Measurements from ENCODE around the gene DIPK2B. TPM values are rescaled to one million over a fixed set of nuclear protein-coding genes. Genes with fewer than 3 reads are reported as not detected.

Gene DIPK2B
- total and polyA plus RNA-seq, 2 donors (not counting 1 experiment from before 2014, with no cell fraction given), result not detected

DNA sequence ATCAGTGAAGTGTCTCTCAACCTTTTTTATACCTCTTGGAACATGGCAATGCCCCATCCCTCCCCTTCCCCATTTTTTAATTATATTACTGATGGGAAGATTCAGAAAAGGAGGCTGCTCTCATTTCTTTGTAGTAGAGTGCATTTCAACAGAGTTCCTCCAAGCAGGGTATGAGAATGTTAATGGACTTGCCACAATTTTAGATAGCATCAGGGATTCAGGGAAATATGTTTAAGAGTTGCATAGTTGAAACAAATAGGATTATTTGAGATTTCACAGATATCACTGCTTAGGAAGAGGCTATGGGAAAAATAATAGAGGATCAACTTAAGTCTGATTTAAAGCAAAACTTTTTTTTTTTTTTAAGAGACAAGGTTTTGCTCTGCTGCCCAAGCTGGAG, 46.2 kb downstream of the DIPK2B start:
- Histone ChIP-seq H3K9me3 (ENCODE audit: control extremely low read depth in 1 of 3, control insufficient read depth in 2 of 3, insufficient read depth in 1 of 3, low read length in 2 of 3) (peaks cover 0 to 3% (median 0%) of the 10 kb centered on the region in 3 donors), H3K27me3 (replicated peaks in 1 of 4; ENCODE audit: control extremely low read depth in 1 of 4, control insufficient read depth in 3 of 4, insufficient read depth in 4 of 4, low read length in 3 of 4) (no peaks in the 10 kb centered on the region), H3K4me2 (replicated peaks; ENCODE audit: low read depth, low read length, poor library complexity, severe bottlenecking) (no peak overlapping the region), H3K4me1 (ENCODE audit: control insufficient read depth in 2 of 2, insufficient read depth in 2 of 2, low read length in 2 of 2) (no peaks in the 10 kb centered on the region), H4K20me1 (ENCODE audit: control insufficient read depth, insufficient read depth, low read length, poor library complexity, severe bottlenecking) (no peaks in the 10 kb centered on the region), H3K4me3 (ENCODE audit: control extremely low read depth in 1 of 5, extremely low read depth in 1 of 5, insufficient read depth in 1 of 5, low read depth in 2 of 5, low read length in 4 of 5) (no peak overlapping the region), H3K79me2 (ENCODE audit: control insufficient read depth, insufficient read depth, low read length) (no peaks in the 10 kb centered on the region), H3K36me3 (replicated peaks in 1 of 2; ENCODE audit: control extremely low read depth in 1 of 2, control insufficient read depth in 1 of 2, extremely low read depth in 1 of 2, insufficient read depth in 2 of 2, low read length in 1 of 2) (no peaks in the 10 kb centered on the region), H2AFZ (ENCODE audit: insufficient read depth, low read depth, low read length, poor library complexity, severe bottlenecking) (no peak overlapping the region), H3K9ac (ENCODE audit: low read length) (no peak overlapping the region), H3K27ac (ENCODE audit: low read length in 2 of 2) (no peak overlapping the region)
- H3K27ac Mint-ChIP-seq, result no peak overlapping the region
- TF ChIP-seq, protein P1, sequence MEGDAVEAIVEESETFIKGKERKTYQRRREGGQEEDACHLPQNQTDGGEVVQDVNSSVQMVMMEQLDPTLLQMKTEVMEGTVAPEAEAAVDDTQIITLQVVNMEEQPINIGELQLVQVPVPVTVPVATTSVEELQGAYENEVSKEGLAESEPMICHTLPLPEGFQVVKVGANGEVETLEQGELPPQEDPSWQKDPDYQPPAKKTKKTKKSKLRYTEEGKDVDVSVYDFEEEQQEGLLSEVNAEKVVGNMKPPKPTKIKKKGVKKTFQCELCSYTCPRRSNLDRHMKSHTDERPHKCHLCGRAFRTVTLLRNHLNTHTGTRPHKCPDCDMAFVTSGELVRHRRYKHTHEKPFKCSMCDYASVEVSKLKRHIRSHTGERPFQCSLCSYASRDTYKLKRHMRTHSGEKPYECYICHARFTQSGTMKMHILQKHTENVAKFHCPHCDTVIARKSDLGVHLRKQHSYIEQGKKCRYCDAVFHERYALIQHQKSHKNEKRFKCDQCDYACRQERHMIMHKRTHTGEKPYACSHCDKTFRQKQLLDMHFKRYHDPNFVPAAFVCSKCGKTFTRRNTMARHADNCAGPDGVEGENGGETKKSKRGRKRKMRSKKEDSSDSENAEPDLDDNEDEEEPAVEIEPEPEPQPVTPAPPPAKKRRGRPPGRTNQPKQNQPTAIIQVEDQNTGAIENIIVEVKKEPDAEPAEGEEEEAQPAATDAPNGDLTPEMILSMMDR (IDR thresholded peaks at IDR 0.05), result no peak
- TF ChIP-seq EZH2 (IDR thresholded peaks at IDR 0.05; ENCODE audit: borderline replicate concordance, insufficient read depth, low read depth, low read length, poor library complexity, severe bottlenecking), result no peak
- H3K27me3 Mint-ChIP-seq, result no peaks in the 10 kb centered on the region
- CTCF ChIA-PET, result no interaction called here
- intact Hi-C loops (cut with micrococcal nuclease), result no loop called here
- POLR2A ChIA-PET, result no interaction called here
- ATAC-seq (ENCODE audit: low read depth) (no peak), DNase-seq (no peak)
- no peak overlapping the region for H3K4me3 Mint-ChIP-seq
- H3K9me3 Mint-ChIP-seq (ENCODE audit: insufficient read depth), result no peaks in the 10 kb centered on the region
- H3K4me1 Mint-ChIP-seq, result no peaks in the 10 kb centered on the region

GRCh38 chrX:45154033-45154360, 46.7 kb downstream of the DIPK2B start:
- Mint-ChIP-seq H3K4me1 (no peaks in the 10 kb centered on the region), H3K27ac (no peak overlapping the region)
- no peak overlapping the region for H2AFZ ChIP-seq (ENCODE audit: insufficient read depth, low read depth, low read length, poor library complexity, severe bottlenecking)

More at GRCh38 chrX:45154033-45154360, 46.7 kb downstream of the DIPK2B start:
- no peaks in the 10 kb centered on the region for H3K36me3 ChIP-seq (replicated peaks in 1 of 2; ENCODE audit: control extremely low read depth in 1 of 2, control insufficient read depth in 1 of 2, extremely low read depth in 1 of 2, insufficient read depth in 2 of 2, low read length in 1 of 2)
- ChIA-PET CTCF (no interaction called here), POLR2A (no interaction called here)
- H3K4me3 Mint-ChIP-seq, result no peak overlapping the region
- no peaks in the 10 kb centered on the region for H3K9me3 Mint-ChIP-seq (ENCODE audit: insufficient read depth)
- H3K27ac ChIP-seq (ENCODE audit: low read length in 2 of 2), result no peak overlapping the region
- no peaks in the 10 kb centered on the region for H3K27me3 ChIP-seq (replicated peaks in 1 of 4; ENCODE audit: control extremely low read depth in 1 of 4, control insufficient read depth in 3 of 4, insufficient read depth in 4 of 4, low read length in 3 of 4)
- H3K4me1 ChIP-seq (ENCODE audit: control insufficient read depth in 2 of 2, insufficient read depth in 2 of 2, low read length in 2 of 2), result no peaks in the 10 kb centered on the region
- ATAC-seq (ENCODE audit: low read depth), result no peak
- H3K9me3 ChIP-seq (ENCODE audit: control extremely low read depth in 1 of 3, control insufficient read depth in 2 of 3, insufficient read depth in 1 of 3, low read length in 2 of 3), result peaks cover 0 to 3% (median 0%) of the 10 kb centered on the region in 3 donors
- no peaks in the 10 kb centered on the region for H4K20me1 ChIP-seq (ENCODE audit: control insufficient read depth, insufficient read depth, low read length, poor library complexity, severe bottlenecking)
- H3K27me3 Mint-ChIP-seq, result no peaks in the 10 kb centered on the region
- H3K4me2 ChIP-seq (replicated peaks; ENCODE audit: low read depth, low read length, poor library complexity, severe bottlenecking), result no peak overlapping the region
- no peaks in the 10 kb centered on the region for H3K79me2 ChIP-seq (ENCODE audit: control insufficient read depth, insufficient read depth, low read length)
- TF ChIP-seq, protein P1 (IDR thresholded peaks at IDR 0.05), result no peak
- TF ChIP-seq EZH2 (IDR thresholded peaks at IDR 0.05; ENCODE audit: borderline replicate concordance, insufficient read depth, low read depth, low read length, poor library complexity, severe bottlenecking), result no peak
- H3K4me3 ChIP-seq (ENCODE audit: control extremely low read depth in 1 of 5, extremely low read depth in 1 of 5, insufficient read depth in 1 of 5, low read depth in 2 of 5, low read length in 4 of 5), result no peak overlapping the region
- DNase-seq, result no peak
- intact Hi-C loops (cut with micrococcal nuclease), result no loop called here
- no CpG with 5 or more reads among the region's 4 CpGs for WGBS (ENCODE audit: insufficient coverage)
- H3K9ac ChIP-seq (ENCODE audit: low read length), result no peak overlapping the region

All from B cell (primary cell).